Fibroblast of lung (primary cell): ENCODE measurements around the gene NLGN1. TPM values are rescaled to one million over a fixed set of nuclear protein-coding genes. Genes with fewer than 3 reads are reported as not detected.

ENCODE experiments used
- DNase-seq, 2 donors: peaks; one replicate each; pipeline versions ENCODE4 v3.0.0 to v3.0.0-alpha.2; 2010; ENCODE audit warnings: low read depth in 2 of 2
- H2AFZ ChIP-seq: 2 replicates; pipeline ENCODE4 v1.5.1; 2012; ENCODE audit warnings: low read length, control low read depth, inconsistent platforms
- H3K27ac ChIP-seq: 2 replicates; pipeline ENCODE4 v1.5.1; 2011; ENCODE audit warnings: low read length, control low read depth; ENCODE audit not compliant: insufficient read depth
- H3K27me3 ChIP-seq: 2 replicates; pipeline ENCODE4 v1.5.1; 2011; ENCODE audit warnings: mild to moderate bottlenecking, low read length; ENCODE audit not compliant: control insufficient read depth, insufficient read depth
- H3K36me3 ChIP-seq: 2 replicates; pipeline ENCODE4 v1.5.1; 2011; ENCODE audit warnings: low read length; ENCODE audit not compliant: control insufficient read depth, insufficient read depth
- H3K4me1 ChIP-seq: 2 replicates; pipeline ENCODE4 v1.5.1; 2011; ENCODE audit warnings: low read length; ENCODE audit not compliant: control insufficient read depth, insufficient read depth; ENCODE audit errors: extremely low read depth
- H3K4me2 ChIP-seq: 2 replicates; pipeline ENCODE4 v1.5.1; 2011; ENCODE audit warnings: low read length, control low read depth; ENCODE audit not compliant: insufficient read depth; ENCODE audit errors: extremely low read depth
- H3K4me3 ChIP-seq, 4 experiments: fragments of 200-600 bp in 1 of 4; sonication (generic) in 1 of 4; replicated peaks in 1 of 4; 2 replicates each; pipeline ENCODE4 v1.5.1; 2011 to 2016; ENCODE audit warnings: low read length in 4 of 4, low read depth in 3 of 4, mild to moderate bottlenecking in 3 of 4, control low read depth in 2 of 4, inconsistent platforms in 1 of 4, mixed read lengths in 1 of 4; ENCODE audit not compliant: insufficient read depth in 1 of 4; ENCODE audit errors: control extremely low read depth in 1 of 4
- H3K79me2 ChIP-seq: 2 replicates; pipeline ENCODE4 v1.5.1; 2012; ENCODE audit warnings: mild to moderate bottlenecking, low read length, inconsistent platforms; ENCODE audit not compliant: control insufficient read depth, insufficient read depth
- H3K9ac ChIP-seq: 2 replicates; pipeline ENCODE4 v1.5.1; 2011; ENCODE audit warnings: mild to moderate bottlenecking, low read length, control low read depth; ENCODE audit not compliant: insufficient read depth
- H3K9me3 ChIP-seq: 2 replicates; pipeline ENCODE4 v1.5.1; 2012; ENCODE audit warnings: low read depth, low read length; ENCODE audit not compliant: control insufficient read depth, insufficient read depth
- H4K20me1 ChIP-seq: 2 replicates; pipeline ENCODE4 v1.5.1; 2011; ENCODE audit warnings: low read length; ENCODE audit not compliant: control insufficient read depth, insufficient read depth; ENCODE audit errors: extremely low read depth
- CTCF ChIP-seq, 2 donors: IDR thresholded peaks in 1 of 2; conservative IDR thresholded peaks in 1 of 2; 1 replicate in 1 of 2; 2 replicates in 1 of 2; pipeline ENCODE4 v1.5.1; 2011 to 2012; ENCODE audit warnings: low read length in 2 of 2, control low read depth in 1 of 2, inconsistent platforms in 1 of 2, low read depth in 1 of 2, mild to moderate bottlenecking in 1 of 2
- EZH2 ChIP-seq: IDR thresholded peaks from 2 replicates; pipeline ENCODE4 v1.5.1; 2012; ENCODE audit warnings: low read length, control low read depth, mild to moderate bottlenecking; ENCODE audit errors: missing control alignments
- polyA plus RNA-seq, 2 donors: library from polyadenylated mRNA; depleted of rRNA in 1 of 2; stranded (reverse) in 1 of 2; unstranded in 1 of 2; fragments of >200 nt; gene quantifications; 2 replicates each; pipeline ENCODE4 v1.2.1, GENCODE V29; 2011 to 2012; ENCODE audit warnings: missing spikeins in 1 of 2
- total RNA-seq: library from RNA; depleted of rRNA; stranded (reverse); fragments of >200 nt; gene quantifications from 2 replicates; pipeline ENCODE4 v1.2.1, GENCODE V29; 2014

Gene NLGN1
- total and polyA plus RNA-seq, 2 donors (not counting 1 experiment from before 2014, with no cell fraction given), result 0.61 to 2.1 TPM

- H3K27ac ChIP-seq, result no peak overlapping the region
- H3K79me2 ChIP-seq, result no peaks in the 10 kb centered on the region
- no peak overlapping the region for H3K4me3 ChIP-seq
- no peaks in the 10 kb centered on the region for H4K20me1 ChIP-seq
- H2AFZ ChIP-seq, result no peak overlapping the region
- H3K27me3 ChIP-seq, result no peaks in the 10 kb centered on the region
- peak in 1 of 2 donors; percentile 3 for DNase-seq
- TF ChIP-seq EZH2 (no peak), CTCF (conservative IDR thresholded peaks at IDR 0.05 in 1 of 2, IDR thresholded peaks at IDR 0.05 in 1 of 2; ENCODE audit: low read depth in 1 of 2, low read length in 2 of 2) (no peak)
- no peaks in the 10 kb centered on the region for H3K4me1 ChIP-seq
- H3K9me3 ChIP-seq, result no peaks in the 10 kb centered on the region
- no peak overlapping the region for H3K4me2 ChIP-seq
- no peaks in the 10 kb centered on the region for H3K36me3 ChIP-seq
- H3K9ac ChIP-seq, result no peak overlapping the region
Measured at GRCh38 chr3:173467501-173467900, 70.0 kb downstream of the NLGN1 start.

- TF ChIP-seq CTCF (conservative IDR thresholded peaks at IDR 0.05 in 1 of 2, IDR thresholded peaks at IDR 0.05 in 1 of 2; ENCODE audit: low read depth in 1 of 2, low read length in 2 of 2) (no peak), EZH2 (no peak)
- Histone ChIP-seq H3K79me2 (no peaks in the 10 kb centered on the region), H2AFZ (no peak overlapping the region), H3K9me3 (no peaks in the 10 kb centered on the region), H3K36me3 (no peaks in the 10 kb centered on the region), H3K27ac (no peak overlapping the region), H3K4me3 (no peak overlapping the region), H3K27me3 (no peaks in the 10 kb centered on the region), H3K4me1 (no peaks in the 10 kb centered on the region), H3K4me2 (no peak overlapping the region), H4K20me1 (no peaks in the 10 kb centered on the region), H3K9ac (no peak overlapping the region)
- DNase-seq, result no peak
Measured at GRCh38 chr3:173473237-173473636, 75.7 kb downstream of the NLGN1 start.

- Histone ChIP-seq H3K4me2 (no peak overlapping the region), H4K20me1 (no peaks in the 10 kb centered on the region), H3K4me3 (no peak overlapping the region), H3K79me2 (no peaks in the 10 kb centered on the region), H2AFZ (no peak overlapping the region), H3K27me3 (no peaks in the 10 kb centered on the region), H3K9ac (no peak overlapping the region), H3K27ac (no peak overlapping the region), H3K9me3 (no peaks in the 10 kb centered on the region), H3K36me3 (no peaks in the 10 kb centered on the region), H3K4me1 (no peaks in the 10 kb centered on the region)
- DNase-seq, result no peak
- no peak for TF ChIP-seq EZH2
- no peak for TF ChIP-seq CTCF (conservative IDR thresholded peaks at IDR 0.05 in 1 of 2, IDR thresholded peaks at IDR 0.05 in 1 of 2; ENCODE audit: low read depth in 1 of 2, low read length in 2 of 2)
Measured at GRCh38 chr3:173479301-173479700, 81.8 kb downstream of the NLGN1 start.
